Muscle of arm (tissue), 12 donors: ENCODE results near the gene RSAD1. TPM values are rescaled to one million over a fixed set of nuclear protein-coding genes. Genes with fewer than 3 reads are reported as not detected.

Experiments used
- polyA plus RNA-seq, 12 donors: library from polyadenylated mRNA; unstranded; fragments of 120-200 nt; gene quantifications; one replicate each; pipeline ENCODE4 v1.2.1, GENCODE V29; 2013; ENCODE audit not compliant: insufficient read length in 12 of 12

The RSAD1 gene
- polyA plus RNA-seq, 12 donors = 28.0 to 40.1 (median 31.9) TPM; not detected in 1

Other genes with a start within 250 kb of the RSAD1 start
- gene TMEM92, start 204.4 kb upstream of the RSAD1 start, polyA plus RNA-seq = 1 to 10 TPM in 7 of 12 donors, under 1 TPM in 3, not detected in 2; 0.72 to 3.1 (median 1.3) TPM
- 100 to 1,000 TPM in 1 of 12 donors, 10 to 100 TPM in 11; 15.5 to 337 (median 20.0) TPM for gene XYLT2, start 132.7 kb upstream of the RSAD1 start, polyA plus RNA-seq
- gene MRPL27, start 105.7 kb upstream of the RSAD1 start, polyA plus RNA-seq = 10 to 100 TPM in 11 of 12 donors, not detected in 1; 38.6 to 60.0 (median 52.9) TPM
- 10 to 100 TPM in 1 of 12 donors, 1 to 10 TPM in 10, not detected in 1; 3.4 to 23.2 (median 6.6) TPM for gene EME1, start 105.6 kb upstream of the RSAD1 start, polyA plus RNA-seq
- 10 to 100 TPM in 11 of 12 donors, not detected in 1; 35.6 to 69.7 (median 48.9) TPM for gene LRRC59, start 81.3 kb upstream of the RSAD1 start, polyA plus RNA-seq
- gene ACSF2, start 52.6 kb upstream of the RSAD1 start, polyA plus RNA-seq = 10 to 100 TPM in 11 of 12 donors, not detected in 1; 54.0 to 96.0 (median 63.1) TPM
- gene CHAD, start 10.0 kb upstream of the RSAD1 start, polyA plus RNA-seq = 10 to 100 TPM in 1 of 12 donors, 1 to 10 TPM in 10, not detected in 1; 2.0 to 10.5 (median 5.0) TPM
- gene MYCBPAP, start 29.6 kb downstream of the RSAD1 start, polyA plus RNA-seq = 1 to 10 TPM in 4 of 12 donors, under 1 TPM in 6, not detected in 2; 0.44 to 2.5 (median 0.85) TPM
- 10 to 100 TPM in 2 of 12 donors, 1 to 10 TPM in 7, under 1 TPM in 2, not detected in 1; 0.77 to 12.8 (median 1.9) TPM for gene EPN3, start 53.9 kb downstream of the RSAD1 start, polyA plus RNA-seq
- gene SPATA20, start 68.3 kb downstream of the RSAD1 start, polyA plus RNA-seq = 10 to 100 TPM in 11 of 12 donors, not detected in 1; 16.4 to 43.9 (median 26.2) TPM
- gene CACNA1G, start 81.9 kb downstream of the RSAD1 start, polyA plus RNA-seq = 10 to 100 TPM in 2 of 12 donors, 1 to 10 TPM in 9, not detected in 1; 5.8 to 20.0 (median 8.0) TPM
- 10 to 100 TPM in 2 of 12 donors, 1 to 10 TPM in 2, under 1 TPM in 7, not detected in 1; 0.32 to 40.4 (median 0.67) TPM for gene ABCC3, start 156.0 kb downstream of the RSAD1 start, polyA plus RNA-seq
- gene ANKRD40, start 229.1 kb downstream of the RSAD1 start, polyA plus RNA-seq = 10 to 100 TPM in 11 of 12 donors, not detected in 1; 36.5 to 49.5 (median 44.8) TPM
- 100 to 1,000 TPM; 191 to 632 (median 338) TPM for gene LUC7L3, start 240.7 kb downstream of the RSAD1 start, polyA plus RNA-seq